Vagina (tissue), 2 donors: ENCODE results near the gene SLC29A1. TPM values are rescaled to one million over a fixed set of nuclear protein-coding genes. Genes with fewer than 3 reads are reported as not detected.
A peak's percentile ranks its signal among the peaks of the same experiment; 100 is the strongest.
"Not testable (repeated sequence)": the region's sequence is repeated elsewhere in the genome, so short reads cannot be mapped to it uniquely, and the experiment has no call there.

ENCODE experiments used
- DNase-seq, 2 donors: peaks; one replicate each; pipeline ENCODE4 v3.0.0-alpha.2; 2017; ENCODE audit errors: extremely low spot score in 2 of 2
- H3K27ac ChIP-seq: fragments of 200-600 bp; sonication (generic); one replicate; pipeline ENCODE4 v1.5.1; 2019
- H3K27me3 ChIP-seq: fragments of 200-600 bp; sonication (generic); one replicate; pipeline ENCODE4 v1.5.1; 2019
- H3K36me3 ChIP-seq, 2 donors: fragments of 200-600 bp; sonication (generic); one replicate each; pipeline ENCODE4 v1.5.1; 2017 to 2019
- H3K4me1 ChIP-seq: fragments of 200-600 bp; sonication (generic); one replicate; pipeline ENCODE4 v1.5.1; 2019
- H3K4me3 ChIP-seq, 2 donors: fragments of 200-600 bp; sonication (generic); 1 replicate in 1 of 2; 2 replicates in 1 of 2; pipeline ENCODE4 v1.5.1; 2016 to 2019
- H3K9me3 ChIP-seq: fragments of 200-600 bp; sonication (generic); one replicate; pipeline ENCODE4 v1.5.1; 2019
- POLR2A ChIP-seq, 2 donors: fragments of 450-650 bp; IDR thresholded peaks; one replicate each; pipeline ENCODE4 v1.6.1; 2017; ENCODE audit warnings: antibody characterized with exemption in 2 of 2, mild to moderate bottlenecking in 2 of 2, moderate library complexity in 2 of 2
- POLR2AphosphoS5 ChIP-seq, 2 donors: sonication (generic); formaldehyde crosslinking; IDR thresholded peaks; one replicate each; pipeline ENCODE4 v1.9.0; 2017; ENCODE audit warnings: antibody characterized with exemption in 2 of 2, mild to moderate bottlenecking in 2 of 2, low read depth in 1 of 2; ENCODE audit not compliant: insufficient read depth in 1 of 2
- intact Hi-C: fragments of 100-400 bp; cut with DNase I; formaldehyde crosslinking; loops from one replicate; pipeline ENCODE4 v1.15.1; 2023
- total RNA-seq: library from RNA; depleted of rRNA; stranded (reverse); fragments of >200 nt; gene quantifications from one replicate; pipeline ENCODE4 v1.2.3, GENCODE V29; 2016
- TF ChIP-seq, protein P1 (sequence below), 3 experiments: fragments of 450-650 bp in 2 of 3; fragments of 200-600 bp in 1 of 3; sonication (generic) in 1 of 3; IDR thresholded peaks; one replicate each; pipeline ENCODE4 v1.5.1; 2017 to 2019; ENCODE audit warnings: antibody characterized with exemption in 3 of 3, mild to moderate bottlenecking in 2 of 3, moderate library complexity in 2 of 3

SLC29A1 gene
- total RNA-seq, 1 donor from 2014 or later = 51.1 TPM

- TF ChIP-seq, protein P1, sequence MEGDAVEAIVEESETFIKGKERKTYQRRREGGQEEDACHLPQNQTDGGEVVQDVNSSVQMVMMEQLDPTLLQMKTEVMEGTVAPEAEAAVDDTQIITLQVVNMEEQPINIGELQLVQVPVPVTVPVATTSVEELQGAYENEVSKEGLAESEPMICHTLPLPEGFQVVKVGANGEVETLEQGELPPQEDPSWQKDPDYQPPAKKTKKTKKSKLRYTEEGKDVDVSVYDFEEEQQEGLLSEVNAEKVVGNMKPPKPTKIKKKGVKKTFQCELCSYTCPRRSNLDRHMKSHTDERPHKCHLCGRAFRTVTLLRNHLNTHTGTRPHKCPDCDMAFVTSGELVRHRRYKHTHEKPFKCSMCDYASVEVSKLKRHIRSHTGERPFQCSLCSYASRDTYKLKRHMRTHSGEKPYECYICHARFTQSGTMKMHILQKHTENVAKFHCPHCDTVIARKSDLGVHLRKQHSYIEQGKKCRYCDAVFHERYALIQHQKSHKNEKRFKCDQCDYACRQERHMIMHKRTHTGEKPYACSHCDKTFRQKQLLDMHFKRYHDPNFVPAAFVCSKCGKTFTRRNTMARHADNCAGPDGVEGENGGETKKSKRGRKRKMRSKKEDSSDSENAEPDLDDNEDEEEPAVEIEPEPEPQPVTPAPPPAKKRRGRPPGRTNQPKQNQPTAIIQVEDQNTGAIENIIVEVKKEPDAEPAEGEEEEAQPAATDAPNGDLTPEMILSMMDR (IDR thresholded peaks at IDR 0.05) = no peak
- TF ChIP-seq POLR2A (IDR thresholded peaks at IDR 0.05) = no peak
- TF ChIP-seq POLR2AphosphoS5 (IDR thresholded peaks at IDR 0.05; ENCODE audit: insufficient read depth in 1 of 2, low read depth in 1 of 2) = no peak
- Histone ChIP-seq H3K27ac (no peak overlapping the region), H3K27me3 (no peaks in the 10 kb centered on the region), H3K4me3 (no peak overlapping the region), H3K36me3 (no peaks in the 10 kb centered on the region), H3K9me3 (no peaks in the 10 kb centered on the region), H3K4me1 (no peaks in the 10 kb centered on the region)
- intact Hi-C loops = no loop called here
- DNase-seq = no peak
Observed at GRCh38 chr6:44194326-44194725, 29.1 kb upstream of the SLC29A1 start.

- DNase-seq, H3K36me3 ChIP-seq, H3K9me3 ChIP-seq, H3K4me3 ChIP-seq, intact Hi-C loops, H3K27me3 ChIP-seq, H3K27ac ChIP-seq: not testable (repeated sequence)
- H3K4me1 ChIP-seq = peaks cover 10% of the 10 kb centered on the region
Observed at GRCh38 chr6:44196351-44196750, 27.0 kb upstream of the SLC29A1 start.

- H3K27me3 ChIP-seq = no peaks in the 10 kb centered on the region
- H3K4me1 ChIP-seq = peaks cover 27% of the 10 kb centered on the region
- TF ChIP-seq, protein P1 (IDR thresholded peaks at IDR 0.05) = no peak
- TF ChIP-seq POLR2AphosphoS5 (IDR thresholded peaks at IDR 0.05; ENCODE audit: insufficient read depth in 1 of 2, low read depth in 1 of 2) (no peak), POLR2A (IDR thresholded peaks at IDR 0.05) (no peak)
- H3K36me3 ChIP-seq = no peaks in the 10 kb centered on the region
- no peak for DNase-seq
- no peak overlapping the region for H3K27ac ChIP-seq
- H3K9me3 ChIP-seq = no peaks in the 10 kb centered on the region
- intact Hi-C loops = no loop called here
- H3K4me3 ChIP-seq = no peak overlapping the region
Observed at GRCh38 chr6:44198684-44199083, 24.7 kb upstream of the SLC29A1 start.

- H3K4me3 ChIP-seq = no peak overlapping the region
- intact Hi-C loops = no loop called here
- no peak overlapping the region for H3K27ac ChIP-seq
- H3K36me3 ChIP-seq = no peaks in the 10 kb centered on the region
- no peak for TF ChIP-seq POLR2A (IDR thresholded peaks at IDR 0.05)
- TF ChIP-seq, protein P1 (IDR thresholded peaks at IDR 0.05) = no peak
- no peak for TF ChIP-seq POLR2AphosphoS5 (IDR thresholded peaks at IDR 0.05; ENCODE audit: insufficient read depth in 1 of 2, low read depth in 1 of 2)
- H3K4me1 ChIP-seq = peaks cover 27% of the 10 kb centered on the region
- no peaks in the 10 kb centered on the region for H3K9me3 ChIP-seq
- H3K27me3 ChIP-seq = no peaks in the 10 kb centered on the region
- no peak for DNase-seq
Observed at GRCh38 chr6:44199883-44200282, 23.5 kb upstream of the SLC29A1 start.

DNA sequence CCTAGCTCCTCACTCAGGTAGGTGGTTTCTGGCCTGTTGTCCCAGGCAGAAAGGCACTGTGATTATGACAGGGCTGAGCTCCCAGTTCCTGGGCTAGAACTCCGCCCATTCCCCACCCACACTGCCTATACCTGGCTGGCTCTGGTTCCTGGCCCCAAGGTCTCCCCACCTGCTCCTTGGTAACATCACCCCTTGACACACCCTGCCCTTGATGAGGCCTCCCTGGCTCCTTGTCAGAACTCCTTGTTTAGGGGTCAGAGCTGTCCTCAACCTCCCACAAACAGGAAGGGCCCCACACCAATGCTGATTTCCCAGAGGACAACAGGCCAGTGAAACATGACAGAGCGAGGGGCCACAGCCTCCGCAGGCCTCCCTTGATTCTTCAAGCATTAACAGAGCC lies 22.2 kb upstream of the SLC29A1 start:
- peaks cover 27% of the 10 kb centered on the region for H3K4me1 ChIP-seq
- H3K4me3 ChIP-seq = no peak overlapping the region
- H3K9me3 ChIP-seq = no peaks in the 10 kb centered on the region
- TF ChIP-seq, protein P1 (IDR thresholded peaks at IDR 0.05) = no peak
- no peak for TF ChIP-seq POLR2A (IDR thresholded peaks at IDR 0.05)
- no peak for TF ChIP-seq POLR2AphosphoS5 (IDR thresholded peaks at IDR 0.05; ENCODE audit: insufficient read depth in 1 of 2, low read depth in 1 of 2)
- intact Hi-C loops = no loop called here
- H3K27me3 ChIP-seq = no peaks in the 10 kb centered on the region
- no peaks in the 10 kb centered on the region for H3K36me3 ChIP-seq
- H3K27ac ChIP-seq = peak overlapping the region; percentile 77
- no peak for DNase-seq
